HG02610 (cell line): ENCODE results near the gene NFAT5.
A peak's percentile ranks its signal among the peaks of the same experiment; 100 is the strongest.
"Not testable (repeated sequence)": the region's sequence is repeated elsewhere in the genome, so short reads cannot be mapped to it uniquely, and the experiment has no call there.

Source experiments
- ATAC-seq: cut with Tn5 transposase; IDR thresholded peaks from one replicate; pipeline ENCODE4 v1.9.1; 2021; ENCODE audit warnings: mild to moderate bottlenecking, moderate library complexity; ENCODE audit not compliant: unreplicated experiment

NFAT5 gene

GRCh38 chr16:69546663-69547062 is 19.1 kb upstream of the NFAT5 start:
- not testable (repeated sequence) for ATAC-seq

- ATAC-seq = no peak
Measured at GRCh38 chr16:69553332-69553731, 12.4 kb upstream of the NFAT5 start.

GRCh38 chr16:69554495-69554894 is 11.3 kb upstream of the NFAT5 start:
- ATAC-seq = no peak

DNA sequence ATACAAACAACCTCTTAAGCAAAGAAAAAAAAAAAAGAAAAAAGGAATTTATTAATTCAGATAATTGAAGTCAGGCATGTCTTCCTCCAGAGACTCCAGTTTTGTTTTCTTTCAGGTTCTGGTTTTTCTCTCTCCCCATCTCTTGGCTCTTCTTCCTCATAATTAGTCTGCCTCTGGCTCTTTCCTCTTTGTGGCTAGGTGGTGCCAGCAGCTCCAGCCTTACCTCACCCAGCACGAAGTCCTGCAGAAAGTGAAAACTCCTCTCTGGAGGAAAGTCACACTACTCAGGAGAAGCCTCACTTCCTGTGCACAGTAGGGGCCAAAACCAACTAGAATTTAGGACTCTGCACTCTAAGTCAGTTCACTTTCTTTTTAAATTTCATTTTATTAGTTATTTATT is 10.3 kb upstream of the NFAT5 start:
- ATAC-seq = no peak

DNA sequence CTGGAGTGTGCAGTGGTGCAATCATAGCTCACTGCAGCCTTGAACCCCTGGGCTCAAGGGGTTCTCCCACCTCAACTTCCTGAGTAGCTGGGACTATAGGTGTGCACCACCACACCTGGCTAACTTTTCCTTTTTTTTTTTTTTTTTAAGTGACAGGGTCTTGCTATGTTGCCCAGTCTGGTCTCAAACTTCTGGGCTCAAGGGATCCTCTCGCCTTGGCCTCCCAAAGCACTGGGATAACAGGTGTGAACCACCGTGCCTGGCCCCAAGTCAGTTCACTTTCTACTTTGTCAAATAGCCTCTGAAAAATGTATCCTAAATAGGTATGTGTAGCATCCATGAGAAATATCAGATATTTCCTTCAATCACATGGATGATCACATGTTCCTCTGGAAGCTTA is 9.9 kb upstream of the NFAT5 start:
- ATAC-seq = no peak

DNA sequence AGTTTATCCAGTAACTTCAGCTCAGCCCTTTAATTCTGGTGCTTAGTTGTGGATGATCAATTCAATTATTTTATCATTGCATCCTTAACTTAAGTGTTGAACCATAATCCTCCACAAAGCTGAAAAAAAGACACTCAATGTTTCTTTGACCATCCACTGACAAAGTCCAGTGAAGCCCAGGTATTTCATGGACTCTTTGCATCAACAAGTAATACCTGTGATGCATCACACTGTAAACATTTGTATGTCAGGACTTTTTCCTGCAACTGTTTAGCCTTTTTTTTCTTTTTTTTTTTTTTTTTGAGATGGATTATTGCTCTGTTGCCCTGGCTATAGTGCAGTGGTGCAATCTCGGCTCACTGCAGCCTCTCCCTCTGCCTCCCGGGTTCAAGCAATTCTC is 6.6 kb upstream of the NFAT5 start:
- no peak for ATAC-seq

GRCh38 chr16:69561367-69561766 is 4.4 kb upstream of the NFAT5 start:
- ATAC-seq = not testable (repeated sequence)

GRCh38 chr16:69561901-69562300 is 3.9 kb upstream of the NFAT5 start:
- no peak for ATAC-seq

DNA sequence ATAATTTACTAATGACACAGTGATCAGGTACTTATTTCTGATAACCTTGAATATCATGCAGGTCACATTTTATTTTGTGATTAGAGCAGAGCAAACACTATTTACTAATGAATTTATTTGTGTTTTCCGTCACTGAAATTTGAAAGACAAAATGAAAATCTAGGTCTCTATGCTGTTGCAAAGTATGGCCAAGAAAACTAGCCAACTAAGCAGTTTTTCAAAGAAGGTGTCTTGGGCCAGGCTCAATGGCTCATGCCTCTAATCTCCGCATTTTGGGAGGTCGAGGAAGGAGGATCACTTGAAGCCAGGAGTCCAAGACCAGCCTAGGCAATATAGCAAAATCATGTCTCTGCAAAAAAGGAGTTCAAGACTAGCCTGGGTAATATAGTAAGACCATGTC is 3.0 kb upstream of the NFAT5 start:
- ATAC-seq = no peak

DNA sequence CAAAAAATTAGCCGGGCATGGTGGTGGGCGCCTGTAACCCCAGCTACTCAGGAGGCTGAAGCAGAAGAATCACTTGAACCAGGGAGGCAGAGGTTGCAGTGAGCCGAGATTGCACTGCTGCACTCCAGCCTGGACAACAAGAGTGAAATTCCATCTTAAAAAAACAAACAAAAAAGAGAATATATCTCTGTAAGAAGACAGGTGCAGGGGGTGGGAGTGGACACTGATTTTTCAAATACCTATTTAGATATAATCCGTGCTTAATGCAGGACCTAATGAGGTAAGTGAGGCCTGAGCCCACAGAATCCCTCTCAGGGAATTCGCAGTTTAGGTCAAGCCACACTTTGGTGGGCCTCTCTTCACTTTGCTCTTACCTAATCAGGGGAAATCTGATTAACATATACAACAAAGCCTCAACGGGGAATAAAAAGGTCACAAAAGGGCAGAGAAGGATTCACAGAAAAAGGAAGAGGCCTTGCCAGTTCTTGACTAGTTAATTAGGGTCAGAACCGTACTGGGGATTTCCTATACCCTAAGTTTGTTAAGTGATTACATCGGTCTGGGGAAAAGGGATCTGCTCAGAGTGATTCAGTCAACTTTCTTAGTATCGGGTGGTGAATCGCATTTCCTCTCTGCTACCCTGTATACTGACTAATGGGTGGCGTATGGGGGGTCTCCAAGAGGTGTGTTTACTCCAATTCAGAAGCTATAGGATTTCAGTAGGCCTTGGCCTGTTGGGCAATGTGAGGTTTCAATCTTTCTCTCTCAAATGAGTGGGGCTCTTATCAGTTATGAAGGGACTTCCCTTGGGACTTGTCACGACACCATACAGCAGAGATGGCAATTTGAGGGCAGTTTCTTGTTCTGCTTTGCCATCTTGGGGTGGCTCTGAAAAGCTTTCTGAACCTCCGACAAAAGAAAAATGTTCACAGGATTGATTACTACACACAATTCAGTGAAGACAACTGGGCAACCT is 1.9 kb upstream of the NFAT5 start:
- peak; percentile 65 for ATAC-seq

GRCh38 chr16:69564845-69565670 is 708 bp upstream of the NFAT5 start:
- ATAC-seq = peak; percentile 1

DNA sequence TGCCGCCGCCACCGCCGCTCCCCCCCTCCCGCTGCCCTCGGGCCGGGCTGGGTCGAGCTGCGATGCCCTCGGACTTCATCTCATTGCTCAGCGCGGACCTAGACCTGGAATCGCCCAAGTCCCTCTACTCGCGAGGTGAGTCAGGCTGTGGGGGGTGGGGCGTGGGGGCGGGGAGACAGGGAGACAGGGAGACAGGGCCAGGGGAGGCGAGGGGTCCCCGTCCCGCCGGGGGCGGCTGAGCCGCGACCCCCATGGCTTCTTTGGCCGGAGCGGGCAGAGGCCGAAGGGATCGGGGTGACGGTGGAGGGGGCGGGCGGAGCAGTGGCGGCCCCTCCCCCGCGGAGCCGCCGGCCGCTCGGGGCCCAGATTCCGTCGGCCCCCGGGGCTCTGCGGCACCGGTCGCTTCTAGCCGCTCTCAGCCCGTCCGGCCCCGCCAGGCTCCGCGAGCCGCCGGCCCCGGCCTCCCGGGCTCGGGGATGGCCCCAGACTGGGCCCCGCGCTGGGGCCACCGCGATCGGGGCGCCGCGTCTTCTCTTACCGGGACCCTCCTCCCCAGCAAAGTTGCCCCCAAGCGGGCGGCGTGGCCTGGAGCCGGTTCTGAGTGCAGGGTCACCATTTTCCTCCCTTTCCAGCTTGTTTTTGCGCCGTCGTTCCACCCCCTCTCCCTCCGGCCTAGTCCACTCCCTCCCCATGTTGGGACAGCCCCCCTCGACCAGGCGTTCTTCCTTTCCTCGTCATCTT is 644 bp downstream of the NFAT5 start:
- no peak for ATAC-seq

- ATAC-seq = no peak
Measured at GRCh38 chr16:69566981-69567680, 1.4 kb downstream of the NFAT5 start.

GRCh38 chr16:69568676-69569075 is 2.9 kb downstream of the NFAT5 start:
- ATAC-seq = no peak

DNA sequence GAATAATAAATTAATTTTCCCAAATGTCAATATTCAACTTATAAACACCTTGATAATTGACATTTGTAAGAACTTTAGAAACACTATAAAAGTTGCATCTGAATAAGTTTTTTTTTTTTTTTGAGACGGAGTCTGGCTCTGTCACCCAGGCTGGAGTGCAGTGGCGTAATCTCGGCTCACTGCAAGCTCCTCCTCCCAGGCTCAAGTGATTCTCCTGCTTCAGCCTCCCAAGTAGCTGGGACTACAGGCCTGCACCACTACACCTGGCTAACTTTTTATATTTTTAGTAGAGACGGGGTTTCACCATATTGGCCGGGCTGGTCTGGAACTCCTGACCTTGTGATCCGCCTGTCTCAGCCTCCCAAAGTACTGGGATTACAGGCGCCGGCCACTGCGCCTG is 13.0 kb downstream of the NFAT5 start:
- ATAC-seq = not testable (repeated sequence)

GRCh38 chr16:69579783-69580481 is 14.2 kb downstream of the NFAT5 start:
- ATAC-seq = no peak

DNA sequence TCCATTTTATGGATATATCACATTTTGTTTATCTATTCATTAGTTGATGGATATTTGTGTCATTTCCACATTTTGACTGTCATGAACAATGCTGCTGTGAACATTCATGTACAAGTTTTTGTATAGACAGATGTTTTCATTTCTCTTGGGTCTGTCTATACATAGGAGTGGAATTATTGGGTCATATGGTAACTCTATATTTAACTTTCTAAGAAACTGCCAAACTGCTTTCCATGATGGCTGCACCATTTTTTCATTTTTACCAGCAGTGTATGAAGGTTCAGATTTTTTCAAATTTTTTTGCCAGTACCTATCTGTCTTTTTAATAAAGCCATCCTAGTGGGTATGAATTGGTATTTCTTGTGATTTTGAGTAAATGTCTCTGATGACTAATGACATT is 15.5 kb downstream of the NFAT5 start:
- ATAC-seq = no peak

- not testable (repeated sequence) for ATAC-seq
Measured at GRCh38 chr16:69584493-69584892, 18.7 kb downstream of the NFAT5 start.

DNA sequence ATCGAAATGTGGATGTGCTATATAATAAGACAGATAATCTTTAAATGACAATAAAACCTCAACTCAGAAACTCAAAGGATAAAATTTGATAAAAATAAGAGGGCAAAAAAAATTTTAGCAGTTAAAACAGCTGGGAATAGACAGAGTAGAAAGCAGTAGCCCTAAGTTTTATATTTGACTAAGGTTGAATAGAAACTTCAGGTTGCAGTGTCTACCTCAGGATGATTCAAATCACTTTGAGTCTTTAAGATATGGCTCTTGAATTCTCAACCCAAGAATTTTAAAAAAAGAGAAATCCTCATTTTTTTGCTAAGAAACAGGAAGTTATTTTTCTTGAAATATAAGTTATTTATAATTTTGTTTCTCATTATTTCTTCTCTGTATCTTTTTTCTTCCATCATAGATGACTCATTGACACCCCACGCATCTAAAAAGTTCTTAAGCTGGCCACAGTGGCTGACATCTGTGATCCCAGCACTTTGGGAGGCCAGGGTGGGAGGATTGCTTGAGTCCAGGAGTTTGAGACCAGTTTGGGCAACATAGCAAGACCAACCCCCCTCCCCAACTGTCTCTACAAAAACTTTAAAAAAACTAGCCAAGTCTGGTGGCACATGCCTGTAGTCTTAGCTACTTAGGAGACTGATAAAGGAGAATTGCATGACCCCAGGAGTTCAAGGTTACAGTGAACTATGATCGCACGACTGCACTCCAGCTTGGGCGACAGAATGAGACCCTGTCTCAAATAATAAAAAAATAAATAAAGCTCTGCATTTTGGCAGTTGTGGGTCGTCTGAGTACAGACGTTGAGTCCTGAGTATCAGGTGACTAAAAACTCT is 23.9 kb downstream of the NFAT5 start:
- no peak for ATAC-seq
